Gastroesophageal sphincter (tissue), 4 donors: ENCODE results near the gene RGP1. TPM values are rescaled to one million over a fixed set of nuclear protein-coding genes. Genes with fewer than 3 reads are reported as not detected.

Source experiments
- ATAC-seq: fragments of 150-250 bp; one replicate; pipeline ENCODE4 v1.9.1; 2016; ENCODE audit warnings: mild to moderate bottlenecking, moderate library complexity
- H3K27ac ChIP-seq, 4 donors: fragments of 200-600 bp; sonication (generic) in 3 of 4; 1 replicate in 3 of 4; 2 replicates in 1 of 4; pipeline ENCODE4 v1.5.1; 2016 to 2019
- H3K27me3 ChIP-seq: fragments of 200-600 bp; sonication (generic); one replicate; pipeline ENCODE4 v1.5.1; 2019
- H3K36me3 ChIP-seq, 2 donors: fragments of 200-600 bp; sonication (generic); one replicate each; pipeline ENCODE4 v1.5.1; 2019; ENCODE audit warnings: control low read depth in 1 of 2
- H3K4me1 ChIP-seq, 3 donors: fragments of 200-600 bp; sonication (generic); 1 replicate in 2 of 3; 2 replicates in 1 of 3; pipeline ENCODE4 v1.5.1; 2016 to 2019; ENCODE audit warnings: control low read depth in 2 of 3
- H3K4me3 ChIP-seq, 2 donors: fragments of 200-600 bp; sonication (generic); one replicate each; pipeline ENCODE4 v1.5.1; 2019; ENCODE audit warnings: mild to moderate bottlenecking in 1 of 2, moderate library complexity in 1 of 2
- H3K9me3 ChIP-seq, 3 donors: fragments of 200-600 bp; sonication (generic); one replicate each; pipeline ENCODE4 v1.5.1; 2017 to 2019; ENCODE audit warnings: control low read depth in 2 of 3
- CTCF ChIP-seq, 4 experiments: fragments of 200-600 bp in 2 of 4; fragments of 450-650 bp in 2 of 4; sonication (generic) in 1 of 4; IDR thresholded peaks; one replicate each; pipeline ENCODE4 v1.5.1; 2017 to 2019; ENCODE audit warnings: antibody characterized with exemption in 4 of 4, mild to moderate bottlenecking in 2 of 4, moderate library complexity in 2 of 4
- EP300 ChIP-seq: sonication (generic); formaldehyde crosslinking; IDR thresholded peaks from one replicate; pipeline ENCODE4 v1.6.1; 2017; ENCODE audit warnings: antibody characterized with exemption, mild to moderate bottlenecking
- POLR2A ChIP-seq, 2 donors: fragments of 450-650 bp; IDR thresholded peaks; one replicate each; pipeline ENCODE4 v1.6.1; 2017; ENCODE audit warnings: antibody characterized with exemption in 2 of 2, mild to moderate bottlenecking in 2 of 2, moderate library complexity in 1 of 2
- POLR2AphosphoS5 ChIP-seq: sonication (generic); formaldehyde crosslinking; IDR thresholded peaks from one replicate; pipeline ENCODE4 v1.6.1; 2017; ENCODE audit warnings: antibody characterized with exemption
- WGBS, 2 donors: methylation state at CpG; one replicate each; pipeline ENCODE4 v1.1.5; 2018; ENCODE audit warnings: low coverage in 1 of 2; 5-methylcytosine and 5-hydroxymethylcytosine counted together
- total RNA-seq, 4 donors: library from RNA; depleted of rRNA; stranded (reverse); fragments of >200 nt; gene quantifications; one replicate each; pipeline ENCODE4 v1.1.0, GENCODE V29; 2016

Gene RGP1
- total RNA-seq, 4 donors from 2014 or later = 19.7 to 34.4 (median 23.4) TPM

GRCh38 chr9:35725362-35725761 is 23.7 kb upstream of the RGP1 start:
- TF ChIP-seq POLR2AphosphoS5 = no peak
- no peak for TF ChIP-seq EP300
- no peak for TF ChIP-seq POLR2A (IDR thresholded peaks at IDR 0.05)
- no peak for TF ChIP-seq CTCF (IDR thresholded peaks at IDR 0.05)

GRCh38 chr9:35726931-35727330 is 22.2 kb upstream of the RGP1 start:
- peaks cover 3 to 84% (median 22%) of the 10 kb centered on the region in 3 donors for H3K4me1 ChIP-seq
- peak overlapping the region; percentile 97 to 100 (median 98) for H3K27ac ChIP-seq
- TF ChIP-seq POLR2A (IDR thresholded peaks at IDR 0.05) (peak; percentile 28 to 40), CTCF (IDR thresholded peaks at IDR 0.05) (peak in 2 of 4 experiments; percentile 17 to 54), POLR2AphosphoS5 (peak; percentile 81), EP300 (no peak)
- no peaks in the 10 kb centered on the region for H3K9me3 ChIP-seq
- H3K4me3 ChIP-seq = peak overlapping the region; percentile 79 to 85
- 25 to 28% methylated on average over 1 to 2 of the region's 3 CpGs for WGBS, 2 donors
- peak; percentile 60 for ATAC-seq
- H3K27me3 ChIP-seq = no peaks in the 10 kb centered on the region
- H3K36me3 ChIP-seq = peaks cover 9 to 42% of the 10 kb centered on the region in 2 donors

More at GRCh38 chr9:35725362-35725761, 23.7 kb upstream of the RGP1 start:
- Histone ChIP-seq H3K27ac (peak overlapping the region; percentile 25 to 100 (median 98)), H3K27me3 (no peaks in the 10 kb centered on the region), H3K36me3 (peaks cover 23 to 58% of the 10 kb centered on the region in 2 donors), H3K4me1 (peaks cover 3 to 75% (median 22%) of the 10 kb centered on the region in 3 donors), H3K9me3 (no peaks in the 10 kb centered on the region), H3K4me3 (no peak overlapping the region)
- no peak for ATAC-seq
- whole genome bisulfite sequencing, 2 donors = 82% methylated on average over 11 of the region's 11 CpGs; no CpG with 5 or more reads in 1 of the 2 donors

- ATAC-seq = no peak
- Histone ChIP-seq H3K4me3 (peak overlapping the region; percentile 79 to 85), H3K4me1 (peaks cover 3 to 77% (median 22%) of the 10 kb centered on the region in 3 donors), H3K27me3 (no peaks in the 10 kb centered on the region), H3K36me3 (peaks cover 6 to 35% of the 10 kb centered on the region in 2 donors), H3K27ac (peak overlapping the region; percentile 97 to 100 (median 98)), H3K9me3 (no peaks in the 10 kb centered on the region)
- TF ChIP-seq CTCF (IDR thresholded peaks at IDR 0.05) = no peak
- TF ChIP-seq POLR2A (IDR thresholded peaks at IDR 0.05) = peak; percentile 14 to 26
- WGBS, 2 donors = 0 to 10% methylated on average over 1 to 5 of the region's 5 CpGs
These were observed 21.4 kb upstream of the RGP1 start for GRCh38 chr9:35727676-35728040.

GRCh38 chr9:35728041-35728971 is 20.8 kb upstream of the RGP1 start:
- peaks cover 3 to 81% (median 26%) of the 10 kb centered on the region in 3 donors for H3K4me1 ChIP-seq
- ATAC-seq = peak; percentile 42
- WGBS, 2 donors = 2 to 7% methylated on average over 6 to 9 of the region's 10 CpGs
- H3K27me3 ChIP-seq = no peaks in the 10 kb centered on the region
- TF ChIP-seq POLR2AphosphoS5 (peak; percentile 98), POLR2A (IDR thresholded peaks at IDR 0.05) (peak; percentile 95), CTCF (IDR thresholded peaks at IDR 0.05) (no peak), EP300 (no peak)
- peak overlapping the region; percentile 79 to 85 for H3K4me3 ChIP-seq
- peaks cover 6 to 28% of the 10 kb centered on the region in 2 donors for H3K36me3 ChIP-seq
- H3K9me3 ChIP-seq = no peaks in the 10 kb centered on the region
- peak overlapping the region; percentile 97 to 100 (median 98) for H3K27ac ChIP-seq
